WTC11 (cell line): ENCODE results near the gene GLE1. TPM values are rescaled to one million over a fixed set of nuclear protein-coding genes. Genes with fewer than 3 reads are reported as not detected.
A peak's percentile ranks its signal among the peaks of the same experiment; 100 is the strongest.
"Not testable (repeated sequence)": the region's sequence is repeated elsewhere in the genome, so short reads cannot be mapped to it uniquely, and the experiment has no call there.

ENCODE experiments used
- ATAC-seq: fragments of 200-7000 bp; cut with Tn5 transposase; 2 replicates; pipeline ENCODE4 v1.10.0; 2021; ENCODE audit warnings: mild to moderate bottlenecking, moderate library complexity
- CTCF ChIA-PET: fragments of 300-600 bp; sonication (Branson Sonifier 250); formaldehyde crosslinking; loops from one replicate; lab custom pipeline; 2021; ENCODE audit warnings: antibody characterized with exemption; lab: Charles Lee
- POLR2A ChIA-PET: fragments of 350-600 bp; sonication (Branson Sonifier 250); formaldehyde crosslinking; loops from one replicate; lab custom pipeline; 2021; ENCODE audit warnings: antibody characterized with exemption; lab: Charles Lee
- DNase-seq: peaks from one replicate; pipeline ENCODE4 v3.0.0; 2021; ENCODE audit warnings: low spot score
- H3K27ac Mint-ChIP-seq: 2 replicates; pipeline ENCODE4 v1.8.0; 2021; ENCODE audit warnings: mixed read lengths
- H3K27me3 Mint-ChIP-seq: 2 replicates; pipeline ENCODE4 v1.8.0; 2021; ENCODE audit warnings: low read depth, mild to moderate bottlenecking, moderate library complexity, mixed read lengths
- H3K36me3 Mint-ChIP-seq: 2 replicates; pipeline ENCODE4 v1.8.0; 2021; ENCODE audit warnings: mixed read lengths
- H3K4me1 Mint-ChIP-seq: 2 replicates; pipeline ENCODE4 v1.8.0; 2022; ENCODE audit warnings: mixed read lengths
- H3K4me3 Mint-ChIP-seq: 2 replicates; pipeline ENCODE4 v1.8.0; 2021; ENCODE audit warnings: mild to moderate bottlenecking, moderate library complexity, mixed read lengths
- H3K9me3 Mint-ChIP-seq: 2 replicates; pipeline ENCODE4 v1.8.0; 2021; ENCODE audit warnings: mixed read lengths
- CREB1 ChIP-seq: sonication (generic); formaldehyde crosslinking; IDR thresholded peaks from 2 replicates; pipeline ENCODE4 v1.8.0; 2023; ENCODE audit warnings: mild to moderate bottlenecking, missing genetic modification reagents
- EMX1 ChIP-seq: fragments of 250-450 bp; sonication (Bioruptor Pico); IDR thresholded peaks from 2 replicates; pipeline ENCODE4 v1.8.0; 2021; ENCODE audit warnings: mild to moderate bottlenecking
- GRHL2 ChIP-seq: fragments of 250-450 bp; sonication (Bioruptor Pico); IDR thresholded peaks from 2 replicates; pipeline ENCODE4 v1.8.0; 2022; ENCODE audit warnings: mild to moderate bottlenecking, moderate library complexity; ENCODE audit not compliant: insufficient replicate concordance, severe bottlenecking
- GTF2I ChIP-seq: fragments of 250-450 bp; sonication (Bioruptor Pico); conservative IDR thresholded peaks from 2 replicates; pipeline ENCODE4 v1.4.0; 2021; ENCODE audit warnings: mild to moderate bottlenecking
- HMGA2 ChIP-seq: fragments of 250-450 bp; sonication (Bioruptor Pico); IDR thresholded peaks from 2 replicates; pipeline ENCODE4 v1.4.0; 2021; ENCODE audit warnings: mild to moderate bottlenecking, moderate library complexity
- NFYB ChIP-seq: sonication (generic); formaldehyde crosslinking; conservative IDR thresholded peaks from 2 replicates; pipeline ENCODE4 v1.8.0; 2022; ENCODE audit warnings: low read depth, missing genetic modification reagents
- NR2C2 ChIP-seq: sonication (generic); formaldehyde crosslinking; IDR thresholded peaks from 2 replicates; pipeline ENCODE4 v1.8.0; 2022; ENCODE audit warnings: mild to moderate bottlenecking, missing genetic modification reagents
- TCF7 ChIP-seq: sonication (generic); formaldehyde crosslinking; IDR thresholded peaks from 2 replicates; pipeline ENCODE4 v1.8.0; 2022; ENCODE audit warnings: mild to moderate bottlenecking, low read depth, missing genetic modification reagents, moderate library complexity
- TEAD1 ChIP-seq: sonication (generic); formaldehyde crosslinking; IDR thresholded peaks from 2 replicates; pipeline ENCODE4 v1.8.0; 2022; ENCODE audit warnings: mild to moderate bottlenecking, missing genetic modification reagents
- TP53 ChIP-seq: sonication (generic); formaldehyde crosslinking; IDR thresholded peaks from 2 replicates; pipeline ENCODE4 v1.8.1; 2023; ENCODE audit warnings: mild to moderate bottlenecking, missing genetic modification reagents
- total RNA-seq: library from RNA; stranded (reverse); gene quantifications from 3 replicates; pipeline ENCODE4 v1.2.3, GENCODE V29; 2021
- TF ChIP-seq, protein P1 (sequence below): sonication (generic); formaldehyde crosslinking; IDR thresholded peaks from 2 replicates; pipeline ENCODE4 v1.8.1; 2022; ENCODE audit warnings: mild to moderate bottlenecking, missing genetic modification reagents, moderate library complexity, borderline replicate concordance
- TF ChIP-seq, protein P2 (sequence below): fragments of 250-450 bp; sonication (Bioruptor Pico); IDR thresholded peaks from 2 replicates; pipeline ENCODE4 v2.1.2; 2022; ENCODE audit warnings: mild to moderate bottlenecking, moderate library complexity
- TF ChIP-seq, protein P3 (sequence below): sonication (generic); formaldehyde crosslinking; IDR thresholded peaks from 2 replicates; pipeline ENCODE4 v1.8.1; 2022; ENCODE audit warnings: low read depth, mild to moderate bottlenecking, moderate library complexity, missing genetic modification reagents, borderline replicate concordance
- TF ChIP-seq, protein P4 (sequence below): sonication (generic); formaldehyde crosslinking; IDR thresholded peaks from 2 replicates; pipeline ENCODE4 v1.8.1; 2022; ENCODE audit warnings: mild to moderate bottlenecking, moderate library complexity, missing genetic modification reagents
- TF ChIP-seq, protein P5 (sequence below): sonication (generic); formaldehyde crosslinking; IDR thresholded peaks from 2 replicates; pipeline ENCODE4 v1.8.0; 2022; ENCODE audit warnings: mild to moderate bottlenecking, missing genetic modification reagents
- TF ChIP-seq, protein P6 (sequence below): sonication (generic); formaldehyde crosslinking; IDR thresholded peaks from 2 replicates; pipeline ENCODE4 v1.8.0; 2022; ENCODE audit warnings: mild to moderate bottlenecking, missing genetic modification reagents
- TF ChIP-seq, protein P7 (sequence below): sonication (generic); formaldehyde crosslinking; IDR thresholded peaks from 2 replicates; pipeline ENCODE4 v1.8.0; 2022; ENCODE audit warnings: mild to moderate bottlenecking, missing genetic modification reagents
- TF ChIP-seq, protein P8 (sequence below): sonication (generic); formaldehyde crosslinking; IDR thresholded peaks from 2 replicates; pipeline ENCODE4 v1.8.0; 2022; ENCODE audit warnings: mild to moderate bottlenecking, missing genetic modification reagents
- TF ChIP-seq, protein P9 (sequence below): fragments of 250-450 bp; sonication (Bioruptor Pico); IDR thresholded peaks from 2 replicates; pipeline ENCODE4 v1.8.0; 2021; ENCODE audit warnings: mild to moderate bottlenecking

Gene GLE1
- total RNA-seq, 1 experiment from 2014 or later: 19.7 TPM

DNA sequence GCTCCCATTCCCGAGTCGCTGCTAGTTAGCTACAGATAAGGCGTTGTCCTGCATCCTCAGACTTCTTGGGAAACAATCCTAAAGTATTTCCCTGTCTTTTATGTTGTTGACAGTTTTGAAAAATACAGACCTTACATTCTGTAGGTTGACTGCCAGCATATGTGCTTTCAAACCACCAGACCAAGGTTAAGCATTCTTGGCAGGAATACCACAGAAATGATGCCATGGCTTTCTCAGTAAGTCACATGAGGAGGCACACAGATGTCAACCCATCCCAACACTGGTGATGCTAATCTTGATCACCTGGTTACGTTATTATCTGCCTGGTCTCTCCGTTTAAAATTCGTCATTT lies 871 bp downstream of the GLE1 start:
- Mint-ChIP-seq H3K27ac (peak overlapping the region; percentile 45; the same call in 1 of the 2 replicates), H3K4me3 (peak overlapping the region; percentile 99), H3K9me3 (no peaks in the 10 kb centered on the region), H3K4me1 (peaks cover 11% of the 10 kb centered on the region), H3K27me3 (no peaks in the 10 kb centered on the region), H3K36me3 (peaks cover 7% of the 10 kb centered on the region)
- TF ChIP-seq, protein P1, sequence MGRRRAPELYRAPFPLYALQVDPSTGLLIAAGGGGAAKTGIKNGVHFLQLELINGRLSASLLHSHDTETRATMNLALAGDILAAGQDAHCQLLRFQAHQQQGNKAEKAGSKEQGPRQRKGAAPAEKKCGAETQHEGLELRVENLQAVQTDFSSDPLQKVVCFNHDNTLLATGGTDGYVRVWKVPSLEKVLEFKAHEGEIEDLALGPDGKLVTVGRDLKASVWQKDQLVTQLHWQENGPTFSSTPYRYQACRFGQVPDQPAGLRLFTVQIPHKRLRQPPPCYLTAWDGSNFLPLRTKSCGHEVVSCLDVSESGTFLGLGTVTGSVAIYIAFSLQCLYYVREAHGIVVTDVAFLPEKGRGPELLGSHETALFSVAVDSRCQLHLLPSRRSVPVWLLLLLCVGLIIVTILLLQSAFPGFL (CRISPR knock-in tag): no peak
- no peak for TF ChIP-seq TEAD1 (CRISPR knock-in tag)
- no peak for TF ChIP-seq CREB1 (CRISPR knock-in tag)
- TF ChIP-seq, protein P2, sequence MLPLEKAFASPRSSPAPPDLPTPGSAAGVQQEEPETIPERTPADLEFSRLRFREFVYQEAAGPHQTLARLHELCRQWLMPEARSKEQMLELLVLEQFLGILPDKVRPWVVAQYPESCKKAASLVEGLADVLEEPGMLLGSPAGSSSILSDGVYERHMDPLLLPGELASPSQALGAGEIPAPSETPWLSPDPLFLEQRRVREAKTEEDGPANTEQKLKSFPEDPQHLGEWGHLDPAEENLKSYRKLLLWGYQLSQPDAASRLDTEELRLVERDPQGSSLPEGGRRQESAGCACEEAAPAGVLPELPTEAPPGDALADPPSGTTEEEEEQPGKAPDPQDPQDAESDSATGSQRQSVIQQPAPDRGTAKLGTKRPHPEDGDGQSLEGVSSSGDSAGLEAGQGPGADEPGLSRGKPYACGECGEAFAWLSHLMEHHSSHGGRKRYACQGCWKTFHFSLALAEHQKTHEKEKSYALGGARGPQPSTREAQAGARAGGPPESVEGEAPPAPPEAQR (CRISPR knock-in tag): no peak
- TF ChIP-seq, protein P3, sequence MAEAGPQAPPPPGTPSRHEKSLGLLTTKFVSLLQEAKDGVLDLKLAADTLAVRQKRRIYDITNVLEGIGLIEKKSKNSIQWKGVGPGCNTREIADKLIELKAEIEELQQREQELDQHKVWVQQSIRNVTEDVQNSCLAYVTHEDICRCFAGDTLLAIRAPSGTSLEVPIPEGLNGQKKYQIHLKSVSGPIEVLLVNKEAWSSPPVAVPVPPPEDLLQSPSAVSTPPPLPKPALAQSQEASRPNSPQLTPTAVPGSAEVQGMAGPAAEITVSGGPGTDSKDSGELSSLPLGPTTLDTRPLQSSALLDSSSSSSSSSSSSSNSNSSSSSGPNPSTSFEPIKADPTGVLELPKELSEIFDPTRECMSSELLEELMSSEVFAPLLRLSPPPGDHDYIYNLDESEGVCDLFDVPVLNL (CRISPR knock-in tag): no peak
- TF ChIP-seq TCF7 (CRISPR knock-in tag): no peak
- TF ChIP-seq NFYB: no peak
- TF ChIP-seq, protein P4, sequence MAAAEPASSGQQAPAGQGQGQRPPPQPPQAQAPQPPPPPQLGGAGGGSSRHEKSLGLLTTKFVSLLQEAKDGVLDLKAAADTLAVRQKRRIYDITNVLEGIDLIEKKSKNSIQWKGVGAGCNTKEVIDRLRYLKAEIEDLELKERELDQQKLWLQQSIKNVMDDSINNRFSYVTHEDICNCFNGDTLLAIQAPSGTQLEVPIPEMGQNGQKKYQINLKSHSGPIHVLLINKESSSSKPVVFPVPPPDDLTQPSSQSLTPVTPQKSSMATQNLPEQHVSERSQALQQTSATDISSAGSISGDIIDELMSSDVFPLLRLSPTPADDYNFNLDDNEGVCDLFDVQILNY (CRISPR knock-in tag): no peak
- TF ChIP-seq, protein P5, sequence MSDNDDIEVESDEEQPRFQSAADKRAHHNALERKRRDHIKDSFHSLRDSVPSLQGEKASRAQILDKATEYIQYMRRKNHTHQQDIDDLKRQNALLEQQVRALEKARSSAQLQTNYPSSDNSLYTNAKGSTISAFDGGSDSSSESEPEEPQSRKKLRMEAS (CRISPR knock-in tag): no peak
- no peak for TF ChIP-seq HMGA2 (CRISPR knock-in tag)
- CTCF ChIA-PET: interaction anchor here (0.6 to 1.9 kb wide), 12 partner anchors 9 to 523 kb away, joined by 3 to 14 read pairs (median 3); partner anchors contain the start of genes SH3GLB2 and URM1
- ATAC-seq (no peak), DNase-seq (no peak)
- POLR2A ChIA-PET: interaction anchor here (0.6 to 1.6 kb wide), 3 partner anchors 45 to 166 kb away, joined by 3 to 5 read pairs (median 5); partner anchors contain the start of gene SPTAN1

DNA sequence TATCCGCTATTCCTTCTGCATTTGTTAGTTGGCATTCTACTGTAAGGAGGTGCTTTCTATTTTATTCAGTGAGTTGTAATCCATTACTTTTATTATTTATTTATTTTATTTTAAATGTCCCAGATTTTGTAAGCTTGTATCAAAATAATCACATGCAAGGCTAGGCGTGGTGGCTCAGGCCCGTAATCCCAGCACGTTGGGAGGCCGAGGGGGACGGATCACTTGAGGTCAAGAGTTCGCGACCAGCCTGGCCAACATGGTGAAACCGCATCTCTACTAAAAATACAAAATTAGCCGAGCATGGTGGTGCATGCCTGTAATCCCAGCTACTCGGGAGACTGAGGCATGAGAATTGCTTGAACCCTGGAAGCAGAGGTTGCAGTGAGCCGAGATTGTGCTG lies 1.4 kb downstream of the GLE1 start:
- Mint-ChIP-seq H3K4me1 (peaks cover 11% of the 10 kb centered on the region), H3K4me3 (peak overlapping the region; percentile 99)
- H3K36me3 Mint-ChIP-seq, ATAC-seq, H3K27me3 Mint-ChIP-seq, DNase-seq, POLR2A ChIA-PET, H3K9me3 Mint-ChIP-seq, H3K27ac Mint-ChIP-seq: not testable (repeated sequence)
- CTCF ChIA-PET: interaction anchor here (1.3 to 1.9 kb wide), 3 partner anchors 86 to 165 kb away, joined by 3 to 7 read pairs (median 6); no protein-coding TSS in a partner anchor

DNA sequence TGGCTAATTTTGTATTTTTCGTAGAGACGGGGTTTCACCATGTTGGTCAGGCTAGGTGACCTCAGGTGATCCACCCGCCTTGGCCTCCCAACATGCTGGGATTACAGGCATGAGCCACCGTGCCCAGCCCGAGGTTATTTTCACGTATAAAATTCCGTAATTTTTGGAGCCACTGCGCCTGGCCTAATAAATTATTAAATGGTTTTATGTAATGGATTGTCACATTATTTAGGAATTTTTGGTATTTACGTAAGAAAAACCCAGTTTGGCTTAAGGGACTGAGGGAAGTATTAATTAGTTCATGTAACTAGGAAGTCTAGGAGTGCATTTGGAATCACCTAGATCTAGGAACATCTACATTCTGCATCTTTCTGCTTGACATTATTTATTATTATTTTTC lies 8.3 kb downstream of the GLE1 start:
- H3K4me3 Mint-ChIP-seq: no peak overlapping the region
- H3K4me1 Mint-ChIP-seq: no peaks in the 10 kb centered on the region
- ChIA-PET CTCF (interaction anchor here (2.2 kb wide), 1 partner anchor 74 kb away, joined by 8 read pairs; no protein-coding TSS in a partner anchor), POLR2A (no interaction called here)
- no peak overlapping the region for H3K27ac Mint-ChIP-seq
- no peaks in the 10 kb centered on the region for H3K27me3 Mint-ChIP-seq
- H3K36me3 Mint-ChIP-seq: peaks cover 30% of the 10 kb centered on the region
- DNase-seq (no peak), ATAC-seq (no peak)
- peaks cover 2% of the 10 kb centered on the region for H3K9me3 Mint-ChIP-seq
- TF ChIP-seq GRHL2 (CRISPR knock-in tag): no peak
- TF ChIP-seq, protein P6, sequence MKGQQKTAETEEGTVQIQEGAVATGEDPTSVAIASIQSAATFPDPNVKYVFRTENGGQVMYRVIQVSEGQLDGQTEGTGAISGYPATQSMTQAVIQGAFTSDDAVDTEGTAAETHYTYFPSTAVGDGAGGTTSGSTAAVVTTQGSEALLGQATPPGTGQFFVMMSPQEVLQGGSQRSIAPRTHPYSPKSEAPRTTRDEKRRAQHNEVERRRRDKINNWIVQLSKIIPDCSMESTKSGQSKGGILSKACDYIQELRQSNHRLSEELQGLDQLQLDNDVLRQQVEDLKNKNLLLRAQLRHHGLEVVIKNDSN (CRISPR knock-in tag): no peak
- TF ChIP-seq, protein P7, sequence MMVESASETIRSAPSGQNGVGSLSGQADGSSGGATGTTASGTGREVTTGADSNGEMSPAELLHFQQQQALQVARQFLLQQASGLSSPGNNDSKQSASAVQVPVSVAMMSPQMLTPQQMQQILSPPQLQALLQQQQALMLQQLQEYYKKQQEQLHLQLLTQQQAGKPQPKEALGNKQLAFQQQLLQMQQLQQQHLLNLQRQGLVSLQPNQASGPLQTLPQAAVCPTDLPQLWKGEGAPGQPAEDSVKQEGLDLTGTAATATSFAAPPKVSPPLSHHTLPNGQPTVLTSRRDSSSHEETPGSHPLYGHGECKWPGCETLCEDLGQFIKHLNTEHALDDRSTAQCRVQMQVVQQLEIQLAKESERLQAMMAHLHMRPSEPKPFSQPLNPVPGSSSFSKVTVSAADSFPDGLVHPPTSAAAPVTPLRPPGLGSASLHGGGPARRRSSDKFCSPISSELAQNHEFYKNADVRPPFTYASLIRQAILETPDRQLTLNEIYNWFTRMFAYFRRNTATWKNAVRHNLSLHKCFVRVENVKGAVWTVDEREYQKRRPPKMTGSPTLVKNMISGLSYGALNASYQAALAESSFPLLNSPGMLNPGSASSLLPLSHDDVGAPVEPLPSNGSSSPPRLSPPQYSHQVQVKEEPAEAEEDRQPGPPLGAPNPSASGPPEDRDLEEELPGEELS (CRISPR knock-in tag): no peak
- TF ChIP-seq, protein P8, sequence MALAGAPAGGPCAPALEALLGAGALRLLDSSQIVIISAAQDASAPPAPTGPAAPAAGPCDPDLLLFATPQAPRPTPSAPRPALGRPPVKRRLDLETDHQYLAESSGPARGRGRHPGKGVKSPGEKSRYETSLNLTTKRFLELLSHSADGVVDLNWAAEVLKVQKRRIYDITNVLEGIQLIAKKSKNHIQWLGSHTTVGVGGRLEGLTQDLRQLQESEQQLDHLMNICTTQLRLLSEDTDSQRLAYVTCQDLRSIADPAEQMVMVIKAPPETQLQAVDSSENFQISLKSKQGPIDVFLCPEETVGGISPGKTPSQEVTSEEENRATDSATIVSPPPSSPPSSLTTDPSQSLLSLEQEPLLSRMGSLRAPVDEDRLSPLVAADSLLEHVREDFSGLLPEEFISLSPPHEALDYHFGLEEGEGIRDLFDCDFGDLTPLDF (CRISPR knock-in tag): no peak
- no peak for TF ChIP-seq NR2C2
- no peak for TF ChIP-seq TCF7 (CRISPR knock-in tag)
- TF ChIP-seq, protein P9, sequence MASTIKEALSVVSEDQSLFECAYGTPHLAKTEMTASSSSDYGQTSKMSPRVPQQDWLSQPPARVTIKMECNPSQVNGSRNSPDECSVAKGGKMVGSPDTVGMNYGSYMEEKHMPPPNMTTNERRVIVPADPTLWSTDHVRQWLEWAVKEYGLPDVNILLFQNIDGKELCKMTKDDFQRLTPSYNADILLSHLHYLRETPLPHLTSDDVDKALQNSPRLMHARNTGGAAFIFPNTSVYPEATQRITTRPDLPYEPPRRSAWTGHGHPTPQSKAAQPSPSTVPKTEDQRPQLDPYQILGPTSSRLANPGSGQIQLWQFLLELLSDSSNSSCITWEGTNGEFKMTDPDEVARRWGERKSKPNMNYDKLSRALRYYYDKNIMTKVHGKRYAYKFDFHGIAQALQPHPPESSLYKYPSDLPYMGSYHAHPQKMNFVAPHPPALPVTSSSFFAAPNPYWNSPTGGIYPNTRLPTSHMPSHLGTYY: no peak
- no peak for TF ChIP-seq GTF2I (CRISPR knock-in tag)
- no peak for TF ChIP-seq TP53
- TF ChIP-seq HMGA2 (CRISPR knock-in tag): no peak
- TF ChIP-seq EMX1: no peak
